ENCODE results near the gene ARHGEF17. TPM values are rescaled to one million over a fixed set of nuclear protein-coding genes. Genes with fewer than 3 reads are reported as not detected.

The ARHGEF17 gene
- total RNA-seq, 4 donors from 2014 or later, result 12.0 to 44.9 (median 27.1) TPM

DNA sequence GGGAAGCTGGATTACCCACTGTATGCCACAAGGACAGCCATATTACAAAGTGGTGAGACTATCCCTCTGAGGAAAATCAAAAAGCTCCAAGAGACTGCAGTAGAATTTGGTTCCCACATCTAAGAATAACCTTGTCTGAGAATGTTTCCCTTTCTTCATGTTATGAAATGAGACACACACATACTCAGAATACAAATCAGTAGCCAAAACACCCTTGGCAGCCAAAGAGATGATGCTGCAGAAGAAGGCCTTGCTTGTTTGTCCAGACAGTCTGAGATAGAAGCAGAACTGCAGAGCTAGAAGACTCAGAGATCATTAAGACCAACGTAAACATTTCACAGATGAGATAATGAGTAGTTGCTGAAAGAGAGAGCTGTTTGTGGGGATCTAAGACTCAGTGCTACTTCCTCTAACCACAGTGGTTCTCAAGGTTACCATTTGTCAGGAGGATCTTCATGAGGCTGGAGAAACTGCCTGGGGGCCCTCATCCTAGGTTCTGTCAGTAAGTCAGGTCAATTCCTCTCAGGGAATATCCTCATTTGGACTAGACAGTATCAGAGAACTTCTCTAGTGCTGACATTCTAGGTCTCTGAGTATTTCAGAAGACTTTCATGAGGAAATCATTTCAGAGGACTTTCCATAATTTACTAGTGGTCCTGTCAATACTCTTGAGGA, 107.0 kb downstream of the ARHGEF17 start:
- Histone ChIP-seq H3K9me3 (no peaks in the 10 kb centered on the region), H3K27ac (peak overlapping the region in 2 of 4 donors; percentile 2 to 40), H3K27me3 (no peaks in the 10 kb centered on the region), H3K4me3 (no peak overlapping the region), H3K36me3 (no peaks in the 10 kb centered on the region), H3K4me1 (peaks cover 0 to 18% (median 0%) of the 10 kb centered on the region in 4 donors)
- WGBS, 2 donors (ENCODE audit: low coverage in 1 of 2), result 57 to 63% methylated on average over 1 of the region's 1 CpG
- in situ Hi-C loops (cut with MboI; ENCODE audit: low pct_ligation_motif_present in 1 of 4, low pct_unique_long_range_greater_than_20kb in 1 of 4, low sequenced_read_pairs in 3 of 4) (no loop called here), intact Hi-C loops (cut with DNase I; ENCODE audit: low total_unique reads) (no loop called here)
- DNase-seq, result no peak
- TF ChIP-seq EP300 (IDR thresholded peaks at IDR 0.05; ENCODE audit: low read depth), result no peak
- TF ChIP-seq POLR2A (IDR thresholded peaks at IDR 0.05), result no peak
- TF ChIP-seq, protein P1, sequence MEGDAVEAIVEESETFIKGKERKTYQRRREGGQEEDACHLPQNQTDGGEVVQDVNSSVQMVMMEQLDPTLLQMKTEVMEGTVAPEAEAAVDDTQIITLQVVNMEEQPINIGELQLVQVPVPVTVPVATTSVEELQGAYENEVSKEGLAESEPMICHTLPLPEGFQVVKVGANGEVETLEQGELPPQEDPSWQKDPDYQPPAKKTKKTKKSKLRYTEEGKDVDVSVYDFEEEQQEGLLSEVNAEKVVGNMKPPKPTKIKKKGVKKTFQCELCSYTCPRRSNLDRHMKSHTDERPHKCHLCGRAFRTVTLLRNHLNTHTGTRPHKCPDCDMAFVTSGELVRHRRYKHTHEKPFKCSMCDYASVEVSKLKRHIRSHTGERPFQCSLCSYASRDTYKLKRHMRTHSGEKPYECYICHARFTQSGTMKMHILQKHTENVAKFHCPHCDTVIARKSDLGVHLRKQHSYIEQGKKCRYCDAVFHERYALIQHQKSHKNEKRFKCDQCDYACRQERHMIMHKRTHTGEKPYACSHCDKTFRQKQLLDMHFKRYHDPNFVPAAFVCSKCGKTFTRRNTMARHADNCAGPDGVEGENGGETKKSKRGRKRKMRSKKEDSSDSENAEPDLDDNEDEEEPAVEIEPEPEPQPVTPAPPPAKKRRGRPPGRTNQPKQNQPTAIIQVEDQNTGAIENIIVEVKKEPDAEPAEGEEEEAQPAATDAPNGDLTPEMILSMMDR (IDR thresholded peaks at IDR 0.05), result no peak
- no peak for TF ChIP-seq POLR2AphosphoS5 (IDR thresholded peaks at IDR 0.05)

DNA sequence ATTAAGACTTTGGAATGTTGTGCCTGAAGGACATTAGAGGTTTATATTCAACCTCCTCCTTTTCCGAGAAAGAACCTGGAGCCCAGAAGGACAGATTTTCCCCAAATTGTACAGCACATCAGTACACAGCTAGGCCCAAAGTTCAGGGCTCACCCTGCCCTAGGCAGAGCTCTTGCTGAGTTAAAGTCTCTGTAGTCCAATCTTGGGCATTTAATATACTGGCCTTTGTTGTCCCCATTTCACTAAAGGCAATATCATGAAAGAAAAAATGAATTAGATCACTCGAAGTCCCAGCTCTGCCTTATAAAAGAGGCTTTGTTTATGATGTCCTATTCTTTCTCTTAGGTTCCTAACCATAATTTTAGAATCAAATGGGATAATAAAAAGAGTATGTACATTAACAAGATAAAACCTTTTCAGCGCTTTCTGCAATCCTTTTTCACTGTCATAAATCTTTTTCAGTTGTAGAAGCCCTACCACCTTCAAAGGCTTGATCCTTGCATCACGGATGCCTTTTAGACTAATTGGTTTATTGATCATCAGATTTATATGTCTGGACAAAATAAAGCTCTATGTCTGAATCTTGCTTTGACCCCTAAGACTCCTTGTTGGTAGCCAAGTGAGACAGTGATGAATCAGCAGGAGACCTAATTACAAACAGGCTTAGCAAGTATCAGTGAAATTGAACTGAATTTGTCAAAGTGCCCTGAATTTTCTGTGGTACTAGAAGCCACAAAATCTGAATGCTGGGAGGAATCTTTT, 108.0 kb downstream of the ARHGEF17 start:
- Histone ChIP-seq H3K27ac (peak overlapping the region in 1 of 4 donors; percentile 2), H3K9me3 (no peaks in the 10 kb centered on the region), H3K27me3 (no peaks in the 10 kb centered on the region), H3K4me3 (no peak overlapping the region), H3K36me3 (no peaks in the 10 kb centered on the region), H3K4me1 (peaks cover 0 to 18% (median 0%) of the 10 kb centered on the region in 4 donors)
- intact Hi-C loops (cut with DNase I; ENCODE audit: low total_unique reads) (no loop called here), in situ Hi-C loops (cut with MboI; ENCODE audit: low pct_ligation_motif_present in 1 of 4, low pct_unique_long_range_greater_than_20kb in 1 of 4, low sequenced_read_pairs in 3 of 4) (no loop called here)
- DNase-seq, result no peak
- TF ChIP-seq EP300 (IDR thresholded peaks at IDR 0.05; ENCODE audit: low read depth) (no peak), POLR2AphosphoS5 (IDR thresholded peaks at IDR 0.05) (no peak), POLR2A (IDR thresholded peaks at IDR 0.05) (no peak)
- TF ChIP-seq, protein P1 (IDR thresholded peaks at IDR 0.05), result no peak
- WGBS, 2 donors (ENCODE audit: low coverage in 1 of 2), result 74 to 80% methylated on average over 3 to 4 of the region's 4 CpGs

DNA sequence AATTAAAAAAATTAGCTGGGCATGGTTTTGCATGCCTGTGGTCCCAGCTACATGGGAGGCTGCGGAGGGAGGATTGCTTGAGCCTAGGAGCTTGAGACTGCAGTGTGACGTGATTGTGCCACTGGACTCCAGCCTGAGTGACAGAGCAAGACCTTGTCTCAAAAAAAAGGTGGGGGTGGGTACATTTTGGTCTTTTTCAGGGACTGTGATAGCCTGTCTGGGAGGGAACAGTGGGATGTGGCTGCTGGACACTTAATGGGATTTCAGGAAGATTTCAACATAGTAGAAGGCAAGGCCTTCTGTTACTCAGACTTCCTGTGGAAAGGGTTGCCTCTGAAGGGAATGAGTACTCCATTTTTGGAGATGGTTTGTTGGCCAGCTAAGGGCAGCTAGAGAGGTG, 108.7 kb downstream of the ARHGEF17 start:
- H3K36me3 ChIP-seq, result no peaks in the 10 kb centered on the region
- H3K4me3 ChIP-seq, result no peak overlapping the region
- DNase-seq, result no peak
- 95% methylated on average over 2 of the region's 2 CpGs; no CpG with 5 or more reads in 1 of the 2 donors for WGBS, 2 donors (ENCODE audit: low coverage in 1 of 2)
- intact Hi-C loops (cut with DNase I; ENCODE audit: low total_unique reads) (no loop called here), in situ Hi-C loops (cut with MboI; ENCODE audit: low pct_ligation_motif_present in 1 of 4, low pct_unique_long_range_greater_than_20kb in 1 of 4, low sequenced_read_pairs in 3 of 4) (no loop called here)
- H3K27ac ChIP-seq, result no peak overlapping the region
- no peak for TF ChIP-seq EP300 (IDR thresholded peaks at IDR 0.05; ENCODE audit: low read depth)
- TF ChIP-seq, protein P1 (IDR thresholded peaks at IDR 0.05), result no peak
- TF ChIP-seq POLR2A (IDR thresholded peaks at IDR 0.05), result no peak
- no peak for TF ChIP-seq POLR2AphosphoS5 (IDR thresholded peaks at IDR 0.05)
- peaks cover 0 to 18% (median 0%) of the 10 kb centered on the region in 4 donors for H3K4me1 ChIP-seq
- no peaks in the 10 kb centered on the region for H3K9me3 ChIP-seq
- H3K27me3 ChIP-seq, result no peaks in the 10 kb centered on the region

Other genes starting within 250 kb of the ARHGEF17 start
- 10 to 100 TPM in 3 of 4 donors, 1 to 10 TPM in 1; 9.1 to 15.9 (median 15.0) TPM for gene FCHSD2, start 166.0 kb upstream of the ARHGEF17 start, total RNA-seq
- 10 to 100 TPM in 3 of 4 donors, 1 to 10 TPM in 1; 8.6 to 21.4 (median 12.6) TPM for gene P2RY2, start 90.0 kb upstream of the ARHGEF17 start, total RNA-seq
- gene P2RY6, start 35.9 kb upstream of the ARHGEF17 start, total RNA-seq, result 1 to 10 TPM in 3 of 4 donors, not detected in 1; 1.1 to 1.6 (median 1.4) TPM
- gene RELT, start 68.1 kb downstream of the ARHGEF17 start, total RNA-seq, result 10 to 100 TPM in 1 of 4 donors, 1 to 10 TPM in 3; 2.0 to 10.1 (median 6.1) TPM

Data from transverse colon (tissue), 4 donors.